Natural killer cell (primary cell): ENCODE data around the gene NKX1-1. TPM values are rescaled to one million over a fixed set of nuclear protein-coding genes. Genes with fewer than 3 reads are reported as not detected.

Experiments used
- ATAC-seq, 3 donors: fragments of 150-1000 bp in 2 of 3; fragments of 200-7000 bp in 1 of 3; cut with Tn5 transposase; 1 replicate in 1 of 3; 2 replicates in 2 of 3; pipeline ENCODE4 v1.10.0; 2021; ENCODE audit warnings: mild to moderate bottlenecking in 2 of 3, moderate library complexity in 2 of 3
- DNase-seq, 2 donors: peaks; one replicate each; pipeline versions ENCODE4 v3.0.0 to v3.0.0-alpha.2; 2013 to 2021; ENCODE audit warnings: mixed read lengths in 1 of 2
- H3K27ac ChIP-seq: one replicate; pipeline ENCODE4 v1.5.1; 2013; ENCODE audit warnings: mild to moderate bottlenecking, low read length
- H3K27me3 ChIP-seq: one replicate; pipeline ENCODE4 v1.6.1; 2013; ENCODE audit warnings: low read length; ENCODE audit not compliant: control insufficient read depth, insufficient read depth
- H3K36me3 ChIP-seq: one replicate; pipeline ENCODE4 v1.6.1; 2013; ENCODE audit warnings: low read length; ENCODE audit not compliant: control insufficient read depth, insufficient read depth
- H3K4me1 ChIP-seq: one replicate; pipeline ENCODE4 v1.6.1; 2013; ENCODE audit warnings: low read length; ENCODE audit not compliant: control insufficient read depth, insufficient read depth
- H3K4me3 ChIP-seq: one replicate; pipeline ENCODE4 v1.5.1; 2013; ENCODE audit warnings: low read length
- H3K9me3 ChIP-seq: one replicate; pipeline ENCODE4 v1.6.1; 2013; ENCODE audit warnings: low read length; ENCODE audit not compliant: control insufficient read depth, insufficient read depth
- H3K27ac Mint-ChIP-seq, 2 donors: one replicate each; pipeline ENCODE4 v1.8.0; 2022; ENCODE audit warnings: mild to moderate bottlenecking in 2 of 2, mixed read lengths in 2 of 2, moderate library complexity in 1 of 2
- H3K27me3 Mint-ChIP-seq, 2 donors: one replicate each; pipeline ENCODE4 v1.8.0; 2022; ENCODE audit warnings: low read depth in 2 of 2, mixed read lengths in 2 of 2
- H3K36me3 Mint-ChIP-seq: one replicate; pipeline ENCODE4 v1.8.0; 2022; ENCODE audit warnings: mixed read lengths
- H3K4me1 Mint-ChIP-seq, 2 donors: one replicate each; pipeline ENCODE4 v1.8.0; 2022; ENCODE audit warnings: mixed read lengths in 2 of 2
- H3K4me3 Mint-ChIP-seq: one replicate; pipeline ENCODE4 v1.8.0; 2022; ENCODE audit warnings: mild to moderate bottlenecking, moderate library complexity, mixed read lengths
- H3K9me3 Mint-ChIP-seq, 2 donors: one replicate each; pipeline ENCODE4 v1.8.0; 2022; ENCODE audit warnings: mixed read lengths in 2 of 2
- WGBS: methylation state at CpG from one replicate; pipeline ENCODE4 v1.1.7; 2013; ENCODE audit warnings: missing lambda C conversion rate; ENCODE audit not compliant: insufficient coverage; 5-methylcytosine and 5-hydroxymethylcytosine counted together
- intact Hi-C: fragments of 100-400 bp; cut with micrococcal nuclease; formaldehyde crosslinking; loops from one replicate; pipeline ENCODE4 v1.14.2; 2022
- total RNA-seq, 4 donors: library from RNA; stranded (reverse); fragments of 120-200 nt in 1 of 4; gene quantifications; one replicate each; pipeline versions ENCODE4 v1.2.3 to v1.2.4, GENCODE V29; 2013 to 2022
- TF ChIP-seq, protein P1 (sequence below): fragments of 200-600 bp; IDR thresholded peaks from one replicate; pipeline ENCODE4 v1.8.0; 2022; ENCODE audit warnings: antibody characterized with exemption

Gene NKX1-1
- total RNA-seq, 3 donors from 2014 or later (not counting 1 experiment from before 2014, with no cell fraction given): not detected

DNA sequence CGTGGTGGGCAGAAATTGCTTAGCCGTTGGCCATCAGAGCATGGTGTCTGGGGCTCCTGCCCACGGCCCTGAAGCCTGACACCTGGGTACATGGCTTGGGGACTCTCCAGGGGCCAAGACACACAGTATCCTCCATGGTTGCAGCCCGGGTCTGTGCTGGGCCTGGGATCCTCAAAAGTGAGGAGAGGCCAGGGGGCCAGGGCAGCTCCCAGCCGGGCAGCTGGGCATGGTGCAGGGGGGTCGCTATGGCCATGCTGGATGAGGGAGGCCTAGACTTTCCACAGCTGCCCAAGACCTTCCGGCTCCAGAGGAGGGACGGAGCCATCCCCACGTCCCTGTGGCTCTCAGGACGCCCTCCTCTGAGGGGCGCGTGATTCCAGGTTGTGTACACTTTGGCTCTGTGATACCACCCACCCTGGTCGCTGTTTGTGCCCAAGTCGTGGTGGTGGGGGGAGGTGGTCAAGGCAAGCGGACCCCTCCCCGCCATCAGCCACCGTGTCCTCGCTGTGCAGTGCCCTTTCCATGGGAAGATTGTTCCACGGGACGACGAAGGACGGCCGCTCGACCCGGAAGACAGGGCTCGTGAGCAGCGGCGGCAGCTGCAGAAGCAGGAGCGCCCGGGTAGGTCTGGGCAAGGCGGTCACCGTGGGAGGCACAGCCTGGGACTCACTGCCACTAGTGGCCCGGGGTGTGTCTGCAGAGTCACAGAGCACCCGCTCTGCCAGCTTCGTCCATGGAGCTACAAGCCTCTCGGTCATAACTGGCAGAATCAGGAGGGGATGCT lies 25.7 kb downstream of the NKX1-1 start:
- H3K27ac ChIP-seq: no peak overlapping the region
- intact Hi-C loops: no loop called here
- H3K27ac Mint-ChIP-seq: no peak overlapping the region
- H3K27me3 ChIP-seq: no peaks in the 10 kb centered on the region
- no peaks in the 10 kb centered on the region for H3K4me1 ChIP-seq
- H3K4me1 Mint-ChIP-seq: no peaks in the 10 kb centered on the region
- H3K9me3 ChIP-seq: no peaks in the 10 kb centered on the region
- H3K4me3 Mint-ChIP-seq: no peak overlapping the region
- H3K9me3 Mint-ChIP-seq: no peaks in the 10 kb centered on the region
- ATAC-seq: no peak
- TF ChIP-seq, protein P1, sequence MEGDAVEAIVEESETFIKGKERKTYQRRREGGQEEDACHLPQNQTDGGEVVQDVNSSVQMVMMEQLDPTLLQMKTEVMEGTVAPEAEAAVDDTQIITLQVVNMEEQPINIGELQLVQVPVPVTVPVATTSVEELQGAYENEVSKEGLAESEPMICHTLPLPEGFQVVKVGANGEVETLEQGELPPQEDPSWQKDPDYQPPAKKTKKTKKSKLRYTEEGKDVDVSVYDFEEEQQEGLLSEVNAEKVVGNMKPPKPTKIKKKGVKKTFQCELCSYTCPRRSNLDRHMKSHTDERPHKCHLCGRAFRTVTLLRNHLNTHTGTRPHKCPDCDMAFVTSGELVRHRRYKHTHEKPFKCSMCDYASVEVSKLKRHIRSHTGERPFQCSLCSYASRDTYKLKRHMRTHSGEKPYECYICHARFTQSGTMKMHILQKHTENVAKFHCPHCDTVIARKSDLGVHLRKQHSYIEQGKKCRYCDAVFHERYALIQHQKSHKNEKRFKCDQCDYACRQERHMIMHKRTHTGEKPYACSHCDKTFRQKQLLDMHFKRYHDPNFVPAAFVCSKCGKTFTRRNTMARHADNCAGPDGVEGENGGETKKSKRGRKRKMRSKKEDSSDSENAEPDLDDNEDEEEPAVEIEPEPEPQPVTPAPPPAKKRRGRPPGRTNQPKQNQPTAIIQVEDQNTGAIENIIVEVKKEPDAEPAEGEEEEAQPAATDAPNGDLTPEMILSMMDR: no peak
- 90% methylated on average over 36 of the region's 36 CpGs for WGBS
- H3K36me3 Mint-ChIP-seq: no peaks in the 10 kb centered on the region
- H3K4me3 ChIP-seq: no peak overlapping the region
- no peaks in the 10 kb centered on the region for H3K27me3 Mint-ChIP-seq
- H3K36me3 ChIP-seq: peaks cover 7% of the 10 kb centered on the region
- DNase-seq: no peak

DNA sequence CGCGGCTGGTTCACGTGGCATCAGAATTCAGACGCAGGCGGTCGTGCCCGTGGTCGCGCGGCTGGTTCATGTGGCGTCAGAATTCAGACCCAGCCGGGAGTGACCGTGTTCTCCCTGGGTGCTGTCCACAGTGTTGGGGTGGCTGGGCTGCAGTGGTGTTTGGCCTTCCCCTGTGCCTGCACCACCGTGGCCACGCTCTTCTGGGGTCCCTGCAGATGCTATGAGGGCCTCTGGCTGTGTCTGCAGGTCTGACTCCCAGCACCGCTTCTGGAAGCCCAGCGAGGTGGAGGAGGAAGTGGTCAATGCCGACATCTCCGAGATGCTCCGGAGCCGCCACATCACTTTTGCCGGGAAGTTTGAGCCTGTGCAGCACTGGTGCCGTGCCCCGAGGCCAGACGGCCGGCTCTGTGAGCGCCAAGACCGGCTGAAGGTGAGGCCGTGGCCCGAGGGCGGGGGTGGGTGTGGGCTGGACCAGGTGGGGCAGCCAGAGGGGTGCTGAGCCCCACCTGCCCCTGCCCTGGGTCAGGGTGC lies 26.4 kb downstream of the NKX1-1 start:
- WGBS: 90% methylated on average over 21 of the region's 31 CpGs
- Mint-ChIP-seq H3K27ac (no peak overlapping the region), H3K36me3 (no peaks in the 10 kb centered on the region), H3K9me3 (no peaks in the 10 kb centered on the region), H3K27me3 (no peaks in the 10 kb centered on the region), H3K4me3 (no peak overlapping the region), H3K4me1 (no peaks in the 10 kb centered on the region)
- H3K4me3 ChIP-seq: no peak overlapping the region
- no peaks in the 10 kb centered on the region for H3K4me1 ChIP-seq
- TF ChIP-seq, protein P1: no peak
- ATAC-seq (no peak), DNase-seq (no peak)
- peaks cover 11% of the 10 kb centered on the region for H3K36me3 ChIP-seq
- H3K27me3 ChIP-seq: no peaks in the 10 kb centered on the region
- H3K9me3 ChIP-seq: no peaks in the 10 kb centered on the region
- no peak overlapping the region for H3K27ac ChIP-seq
- intact Hi-C loops: no loop called here

DNA sequence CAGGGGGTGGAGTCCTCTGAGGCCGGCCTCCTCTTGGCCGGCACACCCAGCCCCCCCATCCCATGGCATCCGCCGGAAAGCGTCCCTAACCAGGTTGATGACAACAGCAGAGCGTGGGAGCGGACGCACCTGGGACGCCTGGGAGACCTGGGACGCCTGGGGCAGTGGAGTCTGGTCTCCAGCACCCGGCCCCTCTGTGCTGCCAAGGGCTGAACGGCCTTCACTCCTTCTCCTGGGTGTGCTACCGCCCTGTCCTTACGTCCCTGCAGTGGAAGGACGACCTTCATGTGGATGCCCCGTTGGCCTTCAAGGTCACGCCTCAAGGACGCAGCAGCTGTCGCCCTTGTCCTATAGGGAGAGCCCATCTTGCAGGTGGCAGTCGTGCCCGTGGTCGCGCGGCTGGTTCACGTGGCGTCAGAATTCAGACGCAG lies 26.9 kb downstream of the NKX1-1 start:
- Mint-ChIP-seq H3K4me1 (no peaks in the 10 kb centered on the region), H3K36me3 (no peaks in the 10 kb centered on the region), H3K4me3 (no peak overlapping the region), H3K27me3 (no peaks in the 10 kb centered on the region), H3K27ac (no peak overlapping the region), H3K9me3 (no peaks in the 10 kb centered on the region)
- ATAC-seq: no peak
- TF ChIP-seq, protein P1: no peak
- 91% methylated on average over 25 of the region's 27 CpGs for WGBS
- Histone ChIP-seq H3K9me3 (no peaks in the 10 kb centered on the region), H3K36me3 (peaks cover 10% of the 10 kb centered on the region), H3K27ac (no peak overlapping the region), H3K4me1 (no peaks in the 10 kb centered on the region), H3K27me3 (no peaks in the 10 kb centered on the region), H3K4me3 (no peak overlapping the region)
- DNase-seq: no peak
- intact Hi-C loops: no loop called here
